Measurements from ENCODE around the gene TOPBP1.

GRCh38 chr3:133570937-133571320 lies 90.8 kb downstream of the TOPBP1 start:
- TF ChIP-seq, protein P1, sequence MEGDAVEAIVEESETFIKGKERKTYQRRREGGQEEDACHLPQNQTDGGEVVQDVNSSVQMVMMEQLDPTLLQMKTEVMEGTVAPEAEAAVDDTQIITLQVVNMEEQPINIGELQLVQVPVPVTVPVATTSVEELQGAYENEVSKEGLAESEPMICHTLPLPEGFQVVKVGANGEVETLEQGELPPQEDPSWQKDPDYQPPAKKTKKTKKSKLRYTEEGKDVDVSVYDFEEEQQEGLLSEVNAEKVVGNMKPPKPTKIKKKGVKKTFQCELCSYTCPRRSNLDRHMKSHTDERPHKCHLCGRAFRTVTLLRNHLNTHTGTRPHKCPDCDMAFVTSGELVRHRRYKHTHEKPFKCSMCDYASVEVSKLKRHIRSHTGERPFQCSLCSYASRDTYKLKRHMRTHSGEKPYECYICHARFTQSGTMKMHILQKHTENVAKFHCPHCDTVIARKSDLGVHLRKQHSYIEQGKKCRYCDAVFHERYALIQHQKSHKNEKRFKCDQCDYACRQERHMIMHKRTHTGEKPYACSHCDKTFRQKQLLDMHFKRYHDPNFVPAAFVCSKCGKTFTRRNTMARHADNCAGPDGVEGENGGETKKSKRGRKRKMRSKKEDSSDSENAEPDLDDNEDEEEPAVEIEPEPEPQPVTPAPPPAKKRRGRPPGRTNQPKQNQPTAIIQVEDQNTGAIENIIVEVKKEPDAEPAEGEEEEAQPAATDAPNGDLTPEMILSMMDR (IDR thresholded peaks at IDR 0.05; ENCODE audit: low read length) = no peak
- TF ChIP-seq EZH2 (optimal IDR thresholded peaks at IDR 0.05; ENCODE audit: low read depth, low read length) = no peak

All from MM.1S (cell line).